Measurements from ENCODE around the gene KATNB1. TPM values are rescaled to one million over a fixed set of nuclear protein-coding genes. Genes with fewer than 3 reads are reported as not detected.

The KATNB1 gene
- polyA plus RNA-seq, 1 donor from 2014 or later: 57.9 TPM

DNA sequence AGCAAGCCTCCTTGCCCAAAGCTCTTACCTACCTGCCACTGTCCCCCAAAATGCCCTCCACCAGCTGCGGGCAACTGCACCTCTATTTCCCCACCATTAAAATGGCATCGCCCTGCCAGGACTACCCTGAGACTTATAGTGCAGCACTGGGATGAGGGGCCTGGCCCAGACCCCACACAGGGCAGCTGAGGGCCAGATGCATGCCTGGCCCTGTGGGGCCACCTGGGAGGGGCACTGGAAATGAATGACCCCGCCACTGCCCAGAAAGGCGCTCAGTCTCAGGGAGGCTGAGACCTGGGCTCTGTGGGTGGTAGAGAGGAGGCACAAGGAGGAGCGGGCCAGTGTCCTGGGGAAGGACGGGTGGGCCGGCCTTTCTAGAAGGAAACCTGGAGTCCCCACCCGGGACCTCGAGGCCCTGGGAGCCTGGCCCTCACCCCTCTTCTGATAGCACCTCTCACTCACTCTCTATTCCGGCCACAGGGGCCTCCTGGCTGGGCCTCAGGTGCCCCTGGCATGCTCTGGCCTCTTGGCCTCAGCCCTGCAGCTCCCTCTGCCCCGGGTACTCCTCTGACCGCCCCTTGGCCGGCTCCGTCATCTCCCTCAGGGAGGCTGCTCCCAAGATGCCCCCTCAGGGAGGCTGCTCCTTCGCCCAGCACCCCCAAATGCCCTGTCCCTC lies 26.9 kb downstream of the KATNB1 start:
- no peaks in the 10 kb centered on the region for H3K9me3 ChIP-seq (ENCODE audit: low read length)
- H3K9me2 ChIP-seq (ENCODE audit: insufficient read depth, low read length): no peaks in the 10 kb centered on the region
- H2AFZ ChIP-seq (ENCODE audit: low read depth, low read length): no peak overlapping the region
- no peak overlapping the region for H3K27ac ChIP-seq (ENCODE audit: low read length)
- H3K4me2 ChIP-seq (ENCODE audit: low read length): no peak overlapping the region
- H3K27me3 ChIP-seq (ENCODE audit: insufficient read depth, low read depth, low read length): no peaks in the 10 kb centered on the region
- no peak overlapping the region for H3K4me3 ChIP-seq (ENCODE audit: low read length)
- no peaks in the 10 kb centered on the region for H4K20me1 ChIP-seq (ENCODE audit: insufficient read depth)
- H3F3A ChIP-seq (ENCODE audit: insufficient read depth, low read length, poor library complexity, severe bottlenecking): no peaks in the 10 kb centered on the region
- TF ChIP-seq SMC3 (conservative IDR thresholded peaks at IDR 0.05; ENCODE audit: poor library complexity) (no peak), EP300 (conservative IDR thresholded peaks at IDR 0.05; ENCODE audit: poor library complexity, severe bottlenecking) (no peak), RAD21 (conservative IDR thresholded peaks at IDR 0.05) (no peak), EZH2 (IDR thresholded peaks at IDR 0.05; ENCODE audit: borderline replicate concordance, insufficient read depth, low read length, poor library complexity, severe bottlenecking) (no peak), REST (IDR thresholded peaks at IDR 0.05; ENCODE audit: borderline replicate concordance) (no peak), TAF1 (IDR thresholded peaks at IDR 0.05; ENCODE audit: low read depth) (no peak), POLR2AphosphoS5 (IDR thresholded peaks at IDR 0.05) (no peak), CTCF (IDR thresholded peaks at IDR 0.05; ENCODE audit: poor library complexity, severe bottlenecking) (no peak), MXI1 (conservative IDR thresholded peaks at IDR 0.05; ENCODE audit: poor library complexity, severe bottlenecking) (no peak)
- H3K36me3 ChIP-seq (ENCODE audit: insufficient read depth, low read length): no peaks in the 10 kb centered on the region
- no peaks in the 10 kb centered on the region for H3K79me2 ChIP-seq (replicated peaks; ENCODE audit: insufficient read depth, low read length)
- no peak overlapping the region for H3K9ac ChIP-seq (ENCODE audit: low read length)

DNA sequence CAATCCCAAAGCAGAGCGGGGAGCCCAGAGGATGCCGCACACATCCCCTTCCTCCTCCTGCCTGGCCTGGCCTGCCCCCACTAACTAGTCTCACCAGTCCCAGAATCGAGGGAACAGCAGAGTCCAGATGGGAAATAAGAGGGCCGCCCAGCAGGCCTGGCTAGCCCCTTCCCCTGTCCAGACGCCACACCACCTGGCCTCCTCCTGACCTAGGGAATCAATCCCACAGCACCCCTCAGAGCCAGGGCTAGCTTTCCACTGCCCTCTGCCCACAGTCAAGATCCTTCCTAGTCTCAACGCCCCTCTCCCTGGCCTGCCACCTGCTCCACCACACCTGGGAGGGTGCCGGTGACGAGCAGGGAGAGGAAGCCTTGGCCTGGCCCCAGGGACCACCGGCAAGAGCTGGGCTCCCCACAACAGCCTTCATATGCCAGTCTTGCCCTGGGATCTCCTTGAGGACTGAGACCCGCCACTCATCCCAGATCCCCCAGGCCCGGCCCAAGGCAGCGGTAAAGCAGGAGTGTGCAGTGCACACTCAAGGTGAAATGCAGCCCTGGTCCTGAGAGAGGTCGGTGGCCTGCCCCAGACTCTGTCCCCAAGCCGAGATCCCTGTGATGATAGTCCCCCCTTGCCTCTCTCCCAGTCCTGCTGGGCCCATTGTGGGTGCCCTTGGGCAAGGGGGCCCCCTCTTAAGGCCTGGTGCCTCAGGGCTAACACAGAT lies 27.9 kb downstream of the KATNB1 start:
- no peaks in the 10 kb centered on the region for H3K27me3 ChIP-seq (ENCODE audit: insufficient read depth, low read depth, low read length)
- no peak overlapping the region for H3K4me3 ChIP-seq (ENCODE audit: low read length)
- H3K9me3 ChIP-seq (ENCODE audit: low read length): no peaks in the 10 kb centered on the region
- no peak overlapping the region for H3K4me2 ChIP-seq (ENCODE audit: low read length)
- no peaks in the 10 kb centered on the region for H3F3A ChIP-seq (ENCODE audit: insufficient read depth, low read length, poor library complexity, severe bottlenecking)
- H3K9me2 ChIP-seq (ENCODE audit: insufficient read depth, low read length): no peaks in the 10 kb centered on the region
- no peaks in the 10 kb centered on the region for H4K20me1 ChIP-seq (ENCODE audit: insufficient read depth)
- H3K9ac ChIP-seq (ENCODE audit: low read length): no peak overlapping the region
- H3K79me2 ChIP-seq (replicated peaks; ENCODE audit: insufficient read depth, low read length): no peaks in the 10 kb centered on the region
- no peak overlapping the region for H2AFZ ChIP-seq (ENCODE audit: low read depth, low read length)
- no peak for TF ChIP-seq EP300 (conservative IDR thresholded peaks at IDR 0.05; ENCODE audit: poor library complexity, severe bottlenecking)
- TF ChIP-seq MXI1 (conservative IDR thresholded peaks at IDR 0.05; ENCODE audit: poor library complexity, severe bottlenecking): no peak
- TF ChIP-seq CTCF (IDR thresholded peaks at IDR 0.05; ENCODE audit: poor library complexity, severe bottlenecking): no peak
- TF ChIP-seq POLR2AphosphoS5 (IDR thresholded peaks at IDR 0.05): no peak
- TF ChIP-seq RAD21 (conservative IDR thresholded peaks at IDR 0.05): no peak
- no peak for TF ChIP-seq TAF1 (IDR thresholded peaks at IDR 0.05; ENCODE audit: low read depth)
- no peak for TF ChIP-seq REST (IDR thresholded peaks at IDR 0.05; ENCODE audit: borderline replicate concordance)
- no peak for TF ChIP-seq EZH2 (IDR thresholded peaks at IDR 0.05; ENCODE audit: borderline replicate concordance, insufficient read depth, low read length, poor library complexity, severe bottlenecking)
- no peaks in the 10 kb centered on the region for H3K36me3 ChIP-seq (ENCODE audit: insufficient read depth, low read length)
- H3K27ac ChIP-seq (ENCODE audit: low read length): no peak overlapping the region

Data from neural cell (in vitro differentiated cells).